WTC11 (cell line): ENCODE data around the gene ACAT2. TPM values are rescaled to one million over a fixed set of nuclear protein-coding genes. Genes with fewer than 3 reads are reported as not detected.
A peak's percentile ranks its signal among the peaks of the same experiment; 100 is the strongest.

ENCODE experiments used
- ATAC-seq: fragments of 200-7000 bp; cut with Tn5 transposase; 2 replicates; pipeline ENCODE4 v1.10.0; 2021; ENCODE audit warnings: mild to moderate bottlenecking, moderate library complexity
- CTCF ChIA-PET: fragments of 300-600 bp; sonication (Branson Sonifier 250); formaldehyde crosslinking; loops from one replicate; lab custom pipeline; 2021; ENCODE audit warnings: antibody characterized with exemption; lab: Charles Lee
- POLR2A ChIA-PET: fragments of 350-600 bp; sonication (Branson Sonifier 250); formaldehyde crosslinking; loops from one replicate; lab custom pipeline; 2021; ENCODE audit warnings: antibody characterized with exemption; lab: Charles Lee
- DNase-seq: peaks from one replicate; pipeline ENCODE4 v3.0.0; 2021; ENCODE audit warnings: low spot score
- H3K27ac Mint-ChIP-seq: 2 replicates; pipeline ENCODE4 v1.8.0; 2021; ENCODE audit warnings: mixed read lengths
- H3K27me3 Mint-ChIP-seq: 2 replicates; pipeline ENCODE4 v1.8.0; 2021; ENCODE audit warnings: low read depth, mild to moderate bottlenecking, moderate library complexity, mixed read lengths
- H3K36me3 Mint-ChIP-seq: 2 replicates; pipeline ENCODE4 v1.8.0; 2021; ENCODE audit warnings: mixed read lengths
- H3K4me1 Mint-ChIP-seq: 2 replicates; pipeline ENCODE4 v1.8.0; 2022; ENCODE audit warnings: mixed read lengths
- H3K4me3 Mint-ChIP-seq: 2 replicates; pipeline ENCODE4 v1.8.0; 2021; ENCODE audit warnings: mild to moderate bottlenecking, moderate library complexity, mixed read lengths
- H3K9me3 Mint-ChIP-seq: 2 replicates; pipeline ENCODE4 v1.8.0; 2021; ENCODE audit warnings: mixed read lengths
- ERG ChIP-seq: fragments of 250-450 bp; sonication (Bioruptor Pico); IDR thresholded peaks from 2 replicates; pipeline ENCODE4 v1.8.0; 2021; ENCODE audit warnings: mild to moderate bottlenecking
- ETV6 ChIP-seq: sonication (generic); formaldehyde crosslinking; IDR thresholded peaks from 2 replicates; pipeline ENCODE4 v1.8.1; 2022; ENCODE audit warnings: mild to moderate bottlenecking, missing genetic modification reagents
- NFYB ChIP-seq: sonication (generic); formaldehyde crosslinking; conservative IDR thresholded peaks from 2 replicates; pipeline ENCODE4 v1.8.0; 2022; ENCODE audit warnings: low read depth, missing genetic modification reagents
- PREB ChIP-seq: sonication (generic); formaldehyde crosslinking; IDR thresholded peaks from 2 replicates; pipeline ENCODE4 v1.8.1; 2022; ENCODE audit warnings: mild to moderate bottlenecking, missing genetic modification reagents, moderate library complexity, borderline replicate concordance
- USF1 ChIP-seq: sonication (generic); formaldehyde crosslinking; IDR thresholded peaks from 2 replicates; pipeline ENCODE4 v1.8.0; 2022; ENCODE audit warnings: mild to moderate bottlenecking, missing genetic modification reagents
- ZMAT4 ChIP-seq: fragments of 250-450 bp; sonication (Bioruptor Pico); IDR thresholded peaks from 2 replicates; pipeline ENCODE4 v1.9.0; 2021; ENCODE audit warnings: mild to moderate bottlenecking
- ZNF232 ChIP-seq: sonication (generic); formaldehyde crosslinking; IDR thresholded peaks from 2 replicates; pipeline ENCODE4 v1.8.0; 2022; ENCODE audit warnings: mild to moderate bottlenecking, missing genetic modification reagents
- ZNF416 ChIP-seq: fragments of 250-450 bp; sonication (Bioruptor Pico); IDR thresholded peaks from 2 replicates; pipeline ENCODE4 v1.9.0; 2021; ENCODE audit warnings: mild to moderate bottlenecking, inconsistent platforms
- ZNF512 ChIP-seq: sonication (generic); formaldehyde crosslinking; IDR thresholded peaks from 2 replicates; pipeline ENCODE4 v1.8.1; 2022; ENCODE audit warnings: missing genetic modification reagents, borderline replicate concordance
- ZNF532 ChIP-seq: fragments of 250-450 bp; sonication (Bioruptor Pico); IDR thresholded peaks from 2 replicates; pipeline ENCODE4 v1.9.0; 2021; ENCODE audit warnings: mild to moderate bottlenecking, borderline replicate concordance
- total RNA-seq: library from RNA; stranded (reverse); gene quantifications from 3 replicates; pipeline ENCODE4 v1.2.3, GENCODE V29; 2021

The ACAT2 gene
- total RNA-seq, 1 experiment from 2014 or later: 138 TPM

- peak overlapping the region; percentile 60; the same call in 1 of the 2 replicates for H3K27ac Mint-ChIP-seq
Measured at GRCh38 chr6:159753081-159753872, 8.6 kb upstream of the ACAT2 start.

More at GRCh38 chr6:159753081-159753872, 8.6 kb upstream of the ACAT2 start:
- ATAC-seq (no peak), DNase-seq (no peak)
- H3K9me3 Mint-ChIP-seq: no peaks in the 10 kb centered on the region
- TF ChIP-seq PREB (CRISPR knock-in tag) (no peak), ZNF232 (no peak), NFYB (CRISPR knock-in tag) (no peak), ZMAT4 (CRISPR knock-in tag) (no peak), ZNF416 (CRISPR knock-in tag) (no peak), ETV6 (CRISPR knock-in tag) (no peak), USF1 (CRISPR knock-in tag) (no peak), ZNF512 (CRISPR knock-in tag) (no peak), ZNF532 (CRISPR knock-in tag) (no peak), ERG (CRISPR knock-in tag) (no peak)
- H3K27me3 Mint-ChIP-seq: no peaks in the 10 kb centered on the region
- peaks cover 83% of the 10 kb centered on the region for H3K36me3 Mint-ChIP-seq
- no peak overlapping the region for H3K4me3 Mint-ChIP-seq
- POLR2A ChIA-PET: interaction anchor here (0.7 kb wide), 1 partner anchor 61 kb away, joined by 3 read pairs; no protein-coding TSS in a partner anchor
- H3K4me1 Mint-ChIP-seq: no peaks in the 10 kb centered on the region; the same call in 1 of the 2 replicates
- CTCF ChIA-PET: no interaction called here
